Cardiac fibroblast (primary cell): ENCODE data around the gene NIPSNAP2.

ENCODE experiments used
- DNase-seq, 2 donors: peaks; one replicate each; pipeline versions ENCODE4 v3.0.0 to v3.0.0-alpha.2; 2010; ENCODE audit warnings: low read depth in 2 of 2
- H3K4me3 ChIP-seq, 2 donors: replicated peaks in 1 of 2; 1 replicate in 1 of 2; 2 replicates in 1 of 2; pipeline ENCODE4 v1.5.1; 2011; ENCODE audit warnings: low read depth in 2 of 2, low read length in 2 of 2, mild to moderate bottlenecking in 2 of 2, moderate library complexity in 1 of 2
- CTCF ChIP-seq: IDR thresholded peaks from one replicate; pipeline ENCODE4 v1.5.1; 2011; ENCODE audit warnings: low read depth, mild to moderate bottlenecking, low read length, inconsistent platforms

Gene NIPSNAP2

GRCh38 chr7:55975988-55976633 is 11.7 kb downstream of the NIPSNAP2 start:
- no peak for DNase-seq
- no peak for TF ChIP-seq CTCF
- H3K4me3 ChIP-seq, result no peak overlapping the region

GRCh38 chr7:55977831-55978230 is 13.4 kb downstream of the NIPSNAP2 start:
- DNase-seq, result peak; percentile 68
- no peak for TF ChIP-seq CTCF
- no peak overlapping the region for H3K4me3 ChIP-seq

DNA sequence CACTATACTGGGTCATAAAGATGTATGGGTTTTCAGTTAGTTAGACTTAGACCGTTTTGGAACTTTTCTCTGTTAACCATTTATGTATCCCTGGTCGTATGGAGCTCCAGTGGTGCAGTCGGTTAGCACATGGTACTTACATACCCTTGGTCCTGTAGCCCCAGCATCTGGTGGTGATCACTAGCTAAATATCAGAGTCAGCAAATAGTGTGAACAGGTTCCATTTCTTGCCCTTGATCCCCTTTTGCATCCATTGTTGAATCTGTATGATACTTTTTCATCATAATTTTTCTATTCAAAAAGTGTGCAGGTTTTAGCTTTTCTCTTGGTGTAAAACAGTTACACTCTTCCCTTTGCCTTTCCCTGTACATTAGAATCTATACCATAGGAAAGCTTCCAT is 15.9 kb downstream of the NIPSNAP2 start:
- no peak for TF ChIP-seq CTCF
- DNase-seq, result no peak
- no peak overlapping the region for H3K4me3 ChIP-seq

- no peak for DNase-seq
- no peak for TF ChIP-seq CTCF
- no peak overlapping the region for H3K4me3 ChIP-seq
These were observed 19.2 kb downstream of the NIPSNAP2 start for GRCh38 chr7:55983537-55983936.

- H3K4me3 ChIP-seq, result no peak overlapping the region
- DNase-seq, result no peak
- no peak for TF ChIP-seq CTCF
These were observed 28.0 kb downstream of the NIPSNAP2 start for GRCh38 chr7:55992346-55992745.

- DNase-seq, result no peak
- no peak overlapping the region for H3K4me3 ChIP-seq
- no peak for TF ChIP-seq CTCF
These were observed 32.6 kb downstream of the NIPSNAP2 start for GRCh38 chr7:55996856-55997500.
